Stomach (tissue), 9 donors: ENCODE measurements around the gene TANC1. TPM values are rescaled to one million over a fixed set of nuclear protein-coding genes. Genes with fewer than 3 reads are reported as not detected.

ENCODE experiments used
- DNase-seq, 2 donors: peaks; one replicate each; pipeline versions ENCODE4 v3.0.0 to v3.0.0-alpha.2; 2013 to 2019
- H3K27ac ChIP-seq, 5 donors: fragments of 200-600 bp in 4 of 5; sonication (generic) in 4 of 5; one replicate each; pipeline ENCODE4 v1.5.1; 2013 to 2019; ENCODE audit warnings: mild to moderate bottlenecking in 1 of 5, moderate library complexity in 1 of 5
- H3K27me3 ChIP-seq, 3 donors: fragments of 200-600 bp; sonication (generic); one replicate each; pipeline ENCODE4 v1.5.1; 2017 to 2019; ENCODE audit warnings: mixed run types in 1 of 3
- H3K36me3 ChIP-seq, 4 donors: fragments of 200-600 bp; sonication (generic); 1 replicate in 3 of 4; 2 replicates in 1 of 4; pipeline ENCODE4 v1.5.1; 2016 to 2019
- H3K4me1 ChIP-seq, 4 donors: fragments of 200-600 bp; sonication (generic); one replicate each; pipeline ENCODE4 v1.5.1; 2016 to 2019
- H3K4me3 ChIP-seq, 4 donors: fragments of 200-600 bp; sonication (generic) in 3 of 4; one replicate each; pipeline ENCODE4 v1.5.1; 2016 to 2019; ENCODE audit warnings: mild to moderate bottlenecking in 1 of 4
- H3K9me3 ChIP-seq, 4 donors: fragments of 200-600 bp; sonication (generic); one replicate each; pipeline ENCODE4 v1.5.1; 2016 to 2019
- EP300 ChIP-seq: sonication (generic); formaldehyde crosslinking; IDR thresholded peaks from one replicate; pipeline ENCODE4 v1.6.1; 2017; ENCODE audit warnings: antibody characterized with exemption
- POLR2A ChIP-seq, 4 donors: fragments of 450-650 bp; IDR thresholded peaks; one replicate each; pipeline ENCODE4 v1.6.1; 2016; ENCODE audit warnings: antibody characterized with exemption in 4 of 4, control low read depth in 2 of 4, mild to moderate bottlenecking in 1 of 4, moderate library complexity in 1 of 4
- POLR2AphosphoS5 ChIP-seq, 3 donors: sonication (generic); formaldehyde crosslinking; IDR thresholded peaks; one replicate each; pipeline ENCODE4 v1.6.1; 2016; ENCODE audit warnings: antibody characterized with exemption in 3 of 3
- WGBS, 5 donors: extraction: QIAGEN DNeasy Blood & Tissue Kit in 3 of 5; methylation state at CpG; one replicate each; pipeline versions ENCODE4 v1.1.5 to v1.1.7; 2013 to 2018; 5-methylcytosine and 5-hydroxymethylcytosine counted together
- intact Hi-C: fragments of 100-400 bp; cut with DNase I; formaldehyde crosslinking; loops from one replicate; pipeline ENCODE4 v1.15.1; 2023; ENCODE audit warnings: low total_unique reads
- polyA plus RNA-seq, 3 donors: library from polyadenylated mRNA; stranded (reverse); fragments of 200-250 nt; gene quantifications; one replicate each; pipeline ENCODE4 v1.2.3, GENCODE V29; 2013
- total RNA-seq, 5 donors: library from RNA; depleted of rRNA; stranded (reverse); fragments of >200 nt; gene quantifications; one replicate each; pipeline versions ENCODE4 v1.1.0 to v1.2.3, GENCODE V29; 2014 to 2016
- TF ChIP-seq, protein P1 (sequence below), 7 experiments: fragments of 450-650 bp in 4 of 7; fragments of 200-600 bp in 3 of 7; sonication (generic) in 3 of 7; IDR thresholded peaks; one replicate each; pipeline ENCODE4 v1.5.1; 2016 to 2019; ENCODE audit warnings: antibody characterized with exemption in 7 of 7, control low read depth in 2 of 7, mild to moderate bottlenecking in 1 of 7
- donor health status: healthy with polysubstance abuse.
- donor health status: Bipolar disorder and iron deficiency.
- donor health status: healthy.

TANC1 gene
- total and polyA plus RNA-seq, 8 donors: 4.9 to 59.7 (median 37.7) TPM

DNA sequence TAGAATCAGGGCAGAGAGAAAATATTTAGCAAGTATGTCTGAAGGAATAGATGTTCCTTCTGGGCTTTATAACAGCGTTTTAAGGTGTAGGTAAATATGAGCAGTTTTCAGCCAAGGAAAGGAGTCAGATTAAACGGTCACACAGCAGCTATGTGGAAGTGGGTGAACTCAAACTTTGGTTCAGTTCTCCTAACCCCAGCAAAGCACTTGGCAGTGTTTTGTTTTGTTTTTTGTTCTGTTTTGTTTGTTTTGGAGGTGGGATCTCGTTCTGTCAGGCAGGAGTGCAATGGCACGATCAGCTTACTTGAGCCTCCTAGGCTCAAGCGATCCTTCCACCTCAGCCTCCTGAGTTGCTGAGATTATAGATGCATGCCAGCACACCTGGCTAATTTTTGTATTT lies 24.6 kb downstream of the TANC1 start:
- DNase-seq: no peak
- 58 to 81% (median 75%) methylated on average over 5 of the region's 5 CpGs for WGBS, 5 donors
- no peak overlapping the region for H3K4me3 ChIP-seq
- no peak overlapping the region for H3K27ac ChIP-seq
- H3K4me1 ChIP-seq: peaks cover 4 to 70% (median 34%) of the 10 kb centered on the region in 4 donors
- intact Hi-C loops: no loop called here
- TF ChIP-seq POLR2AphosphoS5 (IDR thresholded peaks at IDR 0.05): no peak
- TF ChIP-seq EP300: no peak
- TF ChIP-seq POLR2A (IDR thresholded peaks at IDR 0.05): no peak
- TF ChIP-seq, protein P1, sequence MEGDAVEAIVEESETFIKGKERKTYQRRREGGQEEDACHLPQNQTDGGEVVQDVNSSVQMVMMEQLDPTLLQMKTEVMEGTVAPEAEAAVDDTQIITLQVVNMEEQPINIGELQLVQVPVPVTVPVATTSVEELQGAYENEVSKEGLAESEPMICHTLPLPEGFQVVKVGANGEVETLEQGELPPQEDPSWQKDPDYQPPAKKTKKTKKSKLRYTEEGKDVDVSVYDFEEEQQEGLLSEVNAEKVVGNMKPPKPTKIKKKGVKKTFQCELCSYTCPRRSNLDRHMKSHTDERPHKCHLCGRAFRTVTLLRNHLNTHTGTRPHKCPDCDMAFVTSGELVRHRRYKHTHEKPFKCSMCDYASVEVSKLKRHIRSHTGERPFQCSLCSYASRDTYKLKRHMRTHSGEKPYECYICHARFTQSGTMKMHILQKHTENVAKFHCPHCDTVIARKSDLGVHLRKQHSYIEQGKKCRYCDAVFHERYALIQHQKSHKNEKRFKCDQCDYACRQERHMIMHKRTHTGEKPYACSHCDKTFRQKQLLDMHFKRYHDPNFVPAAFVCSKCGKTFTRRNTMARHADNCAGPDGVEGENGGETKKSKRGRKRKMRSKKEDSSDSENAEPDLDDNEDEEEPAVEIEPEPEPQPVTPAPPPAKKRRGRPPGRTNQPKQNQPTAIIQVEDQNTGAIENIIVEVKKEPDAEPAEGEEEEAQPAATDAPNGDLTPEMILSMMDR (IDR thresholded peaks at IDR 0.05): no peak
- no peaks in the 10 kb centered on the region for H3K36me3 ChIP-seq
- H3K9me3 ChIP-seq: no peaks in the 10 kb centered on the region
- no peaks in the 10 kb centered on the region for H3K27me3 ChIP-seq

DNA sequence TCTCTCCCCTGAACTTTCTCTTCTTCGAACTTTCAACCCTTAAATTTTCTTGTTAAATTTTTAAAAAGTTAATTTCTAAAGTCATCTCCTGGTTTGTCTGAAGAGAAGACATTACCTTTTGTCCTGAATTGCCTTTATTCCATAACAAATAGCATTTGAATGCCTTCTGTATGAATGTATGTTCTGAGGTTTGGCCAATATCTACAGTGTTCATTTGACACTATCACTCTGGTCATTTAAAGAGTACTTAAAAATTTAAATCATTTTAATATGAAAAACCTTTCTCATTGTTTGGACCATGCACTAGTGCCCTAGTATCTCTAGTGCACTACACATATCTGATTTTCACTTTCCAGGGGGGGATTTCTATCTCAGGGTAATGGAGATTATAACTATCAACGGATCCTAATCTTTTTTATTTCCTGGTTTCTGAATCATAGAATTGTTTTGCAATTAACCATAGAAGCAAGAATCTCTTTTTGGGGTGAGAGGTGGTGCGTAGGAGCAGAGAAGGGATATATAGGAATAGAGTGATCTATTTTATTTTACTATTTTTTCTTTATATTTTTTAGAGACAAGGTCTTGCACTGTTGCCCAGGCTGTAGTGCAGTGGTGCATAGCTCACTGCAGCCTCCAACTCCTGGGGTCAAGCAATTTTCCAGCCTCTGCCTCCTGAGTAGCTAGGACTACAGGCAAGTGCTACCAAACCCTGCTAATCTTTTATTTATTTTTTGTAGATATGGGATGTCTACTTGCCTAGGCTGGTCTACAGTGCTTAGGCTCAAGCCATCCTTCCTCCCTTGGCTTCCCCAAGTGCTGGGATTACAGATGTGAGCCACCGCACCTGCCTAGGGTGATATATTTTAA lies 25.5 kb downstream of the TANC1 start:
- no peaks in the 10 kb centered on the region for H3K36me3 ChIP-seq
- peaks cover 11 to 72% (median 41%) of the 10 kb centered on the region in 4 donors for H3K4me1 ChIP-seq
- intact Hi-C loops: no loop called here
- WGBS, 5 donors: 74 to 79% (median 76%) methylated on average over 4 of the region's 4 CpGs
- H3K27me3 ChIP-seq: no peaks in the 10 kb centered on the region
- H3K27ac ChIP-seq: no peak overlapping the region
- DNase-seq: no peak
- no peak for TF ChIP-seq EP300
- TF ChIP-seq POLR2AphosphoS5 (IDR thresholded peaks at IDR 0.05): no peak
- no peak for TF ChIP-seq POLR2A (IDR thresholded peaks at IDR 0.05)
- TF ChIP-seq, protein P1 (IDR thresholded peaks at IDR 0.05): no peak
- H3K4me3 ChIP-seq: no peak overlapping the region
- no peaks in the 10 kb centered on the region for H3K9me3 ChIP-seq

DNA sequence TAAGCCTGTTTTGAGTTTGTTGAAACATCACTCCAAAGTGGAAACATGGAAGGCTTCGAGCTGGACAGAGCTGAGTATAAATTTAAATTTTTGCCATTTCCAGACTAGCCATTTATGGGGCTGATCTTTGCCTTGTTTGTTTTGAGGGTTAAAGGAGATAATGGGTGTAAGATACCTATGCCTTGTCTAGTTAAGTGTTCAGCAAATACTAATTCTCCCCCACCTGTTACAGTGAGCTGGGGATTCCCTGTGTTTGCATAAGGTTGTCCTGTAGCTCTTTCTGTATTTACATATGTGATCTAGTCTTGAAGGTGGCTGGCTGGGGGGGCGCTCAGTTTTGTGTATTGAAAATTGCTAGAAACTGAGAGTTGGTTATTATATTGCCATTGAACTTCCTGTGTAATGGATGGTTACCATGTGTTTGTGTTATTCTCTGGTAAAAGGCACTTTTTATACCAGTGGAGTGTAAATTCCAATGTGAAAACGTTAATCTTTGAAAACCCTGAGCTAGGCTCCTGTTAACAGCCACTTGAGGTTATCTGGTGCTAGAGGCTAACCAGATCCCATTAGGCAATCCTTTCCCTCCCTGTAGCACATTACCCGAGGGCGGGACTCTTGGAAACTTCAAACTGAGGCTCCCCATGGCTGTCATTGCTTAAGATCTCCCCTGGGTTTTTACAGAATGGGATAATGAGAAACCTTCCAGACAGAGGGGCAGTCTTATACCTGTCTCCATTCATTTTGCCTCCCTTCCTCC lies 26.7 kb downstream of the TANC1 start:
- no peak overlapping the region for H3K27ac ChIP-seq
- H3K4me1 ChIP-seq: peaks cover 18 to 73% (median 45%) of the 10 kb centered on the region in 4 donors
- intact Hi-C loops: no loop called here
- no peaks in the 10 kb centered on the region for H3K9me3 ChIP-seq
- H3K27me3 ChIP-seq: no peaks in the 10 kb centered on the region
- H3K4me3 ChIP-seq: no peak overlapping the region
- H3K36me3 ChIP-seq: no peaks in the 10 kb centered on the region
- DNase-seq: no peak
- no peak for TF ChIP-seq EP300
- no peak for TF ChIP-seq POLR2A (IDR thresholded peaks at IDR 0.05)
- TF ChIP-seq, protein P1 (IDR thresholded peaks at IDR 0.05): no peak
- TF ChIP-seq POLR2AphosphoS5 (IDR thresholded peaks at IDR 0.05): no peak
- WGBS, 5 donors: 63 to 74% (median 66%) methylated on average over 5 of the region's 5 CpGs

DNA sequence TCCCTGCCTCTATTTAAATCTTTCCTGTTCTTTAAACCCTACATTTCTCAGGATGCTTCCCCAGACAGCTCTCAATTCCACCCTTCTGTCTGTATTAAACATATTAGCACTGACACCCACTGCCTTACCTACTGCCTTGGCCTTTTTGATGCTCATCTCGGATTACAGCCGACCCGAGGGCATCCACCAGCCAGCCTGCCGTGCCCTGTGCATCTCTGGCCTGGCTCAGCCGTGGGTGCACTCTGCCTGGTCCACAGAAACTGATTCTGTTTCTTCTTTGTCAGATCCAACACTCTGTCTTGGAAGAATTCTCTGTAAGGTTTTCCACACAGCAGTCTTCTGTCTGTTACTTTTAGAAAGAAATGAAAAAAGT lies 27.2 kb downstream of the TANC1 start:
- intact Hi-C loops: no loop called here
- no peak for DNase-seq
- WGBS, 5 donors: 79 to 92% (median 81%) methylated on average over 5 of the region's 5 CpGs

More for the DNA sequence above, 27.2 kb downstream of the TANC1 start:
- H3K36me3 ChIP-seq: no peaks in the 10 kb centered on the region
- H3K4me3 ChIP-seq: no peak overlapping the region
- no peak overlapping the region for H3K27ac ChIP-seq
- peaks cover 22 to 73% (median 45%) of the 10 kb centered on the region in 4 donors for H3K4me1 ChIP-seq
- TF ChIP-seq EP300 (no peak), POLR2A (IDR thresholded peaks at IDR 0.05) (no peak), POLR2AphosphoS5 (IDR thresholded peaks at IDR 0.05) (no peak)
- TF ChIP-seq, protein P1 (IDR thresholded peaks at IDR 0.05): no peak
- no peaks in the 10 kb centered on the region for H3K27me3 ChIP-seq
- no peaks in the 10 kb centered on the region for H3K9me3 ChIP-seq
